ENCODE data around the gene VMA21. TPM values are rescaled to one million over a fixed set of nuclear protein-coding genes. Genes with fewer than 3 reads are reported as not detected.

Gene VMA21
- total and polyA plus RNA-seq, 7 donors = 6.7 to 24.1 (median 17.4) TPM

DNA sequence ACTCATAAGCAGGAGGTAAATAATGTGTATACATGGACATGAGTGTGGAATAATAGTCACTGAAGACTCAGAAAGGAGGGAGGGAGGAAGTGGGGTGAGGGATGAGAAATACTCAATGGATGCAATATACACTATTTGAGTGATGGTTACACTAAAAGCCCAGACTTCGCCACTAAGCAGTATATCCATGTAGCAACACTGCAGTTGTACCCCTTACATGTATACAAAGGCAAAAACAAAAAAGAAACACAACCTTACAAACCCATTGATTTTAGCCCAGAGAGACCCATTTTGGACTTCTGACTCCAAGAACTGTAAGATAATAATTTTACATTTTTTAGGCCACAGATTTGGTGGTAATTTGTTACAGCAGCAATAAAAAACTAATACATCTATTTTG lies 51.5 kb downstream of the VMA21 start:
- Histone ChIP-seq H3K9me3 (no peaks in the 10 kb centered on the region), H3K4me1 (no peaks in the 10 kb centered on the region), H3K36me3 (ENCODE audit: insufficient read depth in 1 of 2, low read depth in 1 of 2) (no peaks in the 10 kb centered on the region), H3K4me3 (no peak overlapping the region), H3K27ac (no peak overlapping the region), H3K27me3 (ENCODE audit: insufficient read depth in 3 of 3, low read length in 2 of 3) (no peaks in the 10 kb centered on the region)
- no peak for ATAC-seq
- WGBS, 3 donors = 79 to 100% (median 94%) methylated on average over 1 of the region's 1 CpG
- DNase-seq = no peak
- intact Hi-C loops (cut with DNase I) = no loop called here
- TF ChIP-seq, protein P1, sequence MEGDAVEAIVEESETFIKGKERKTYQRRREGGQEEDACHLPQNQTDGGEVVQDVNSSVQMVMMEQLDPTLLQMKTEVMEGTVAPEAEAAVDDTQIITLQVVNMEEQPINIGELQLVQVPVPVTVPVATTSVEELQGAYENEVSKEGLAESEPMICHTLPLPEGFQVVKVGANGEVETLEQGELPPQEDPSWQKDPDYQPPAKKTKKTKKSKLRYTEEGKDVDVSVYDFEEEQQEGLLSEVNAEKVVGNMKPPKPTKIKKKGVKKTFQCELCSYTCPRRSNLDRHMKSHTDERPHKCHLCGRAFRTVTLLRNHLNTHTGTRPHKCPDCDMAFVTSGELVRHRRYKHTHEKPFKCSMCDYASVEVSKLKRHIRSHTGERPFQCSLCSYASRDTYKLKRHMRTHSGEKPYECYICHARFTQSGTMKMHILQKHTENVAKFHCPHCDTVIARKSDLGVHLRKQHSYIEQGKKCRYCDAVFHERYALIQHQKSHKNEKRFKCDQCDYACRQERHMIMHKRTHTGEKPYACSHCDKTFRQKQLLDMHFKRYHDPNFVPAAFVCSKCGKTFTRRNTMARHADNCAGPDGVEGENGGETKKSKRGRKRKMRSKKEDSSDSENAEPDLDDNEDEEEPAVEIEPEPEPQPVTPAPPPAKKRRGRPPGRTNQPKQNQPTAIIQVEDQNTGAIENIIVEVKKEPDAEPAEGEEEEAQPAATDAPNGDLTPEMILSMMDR (IDR thresholded peaks at IDR 0.05) = no peak

DNA sequence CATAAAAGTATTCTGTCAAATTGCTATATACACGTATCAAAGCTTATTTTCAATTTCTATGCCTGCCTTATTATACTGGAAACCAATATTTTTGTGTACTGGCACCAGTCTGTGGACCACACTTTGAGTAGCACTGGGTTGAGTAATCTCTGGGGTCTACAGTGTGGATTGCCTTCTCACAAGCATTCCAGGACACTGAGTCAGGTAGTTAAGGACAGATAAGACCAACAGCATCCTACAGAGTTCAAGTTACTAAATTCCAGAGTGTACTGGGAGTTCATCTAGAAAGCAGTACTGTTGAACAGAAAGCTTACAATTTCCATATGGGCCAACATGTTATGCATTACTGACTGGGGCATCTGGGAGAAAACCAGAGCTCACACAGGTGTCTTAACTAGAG lies 61.8 kb downstream of the VMA21 start:
- no peak overlapping the region for H3K27ac ChIP-seq
- intact Hi-C loops (cut with DNase I) = no loop called here
- 40 to 100% (median 89%) methylated on average over 1 of the region's 1 CpG for WGBS, 3 donors
- H3K27me3 ChIP-seq (ENCODE audit: insufficient read depth in 3 of 3, low read length in 2 of 3) = no peaks in the 10 kb centered on the region
- TF ChIP-seq, protein P1 (IDR thresholded peaks at IDR 0.05) = no peak
- H3K4me3 ChIP-seq = no peak overlapping the region
- no peak for DNase-seq
- H3K36me3 ChIP-seq (ENCODE audit: insufficient read depth in 1 of 2, low read depth in 1 of 2) = no peaks in the 10 kb centered on the region
- H3K4me1 ChIP-seq = no peaks in the 10 kb centered on the region
- no peak for ATAC-seq
- H3K9me3 ChIP-seq = no peaks in the 10 kb centered on the region

Other genes with a start within 250 kb of the VMA21 start
- gene GPR50, start 220.6 kb upstream of the VMA21 start, total RNA-seq = not detected
- not detected for gene GPR50, start 220.6 kb upstream of the VMA21 start, polyA plus RNA-seq
- not detected for gene PASD1, start 166.5 kb downstream of the VMA21 start, total RNA-seq
- gene PASD1, start 166.5 kb downstream of the VMA21 start, polyA plus RNA-seq = under 1 TPM in 1 of 3 donors, not detected in 2; 0.01 TPM

All from psoas muscle (tissue), 8 donors.